Common myeloid progenitor, CD34-positive (primary cell): ENCODE results near the gene RNASE8.

Experiments used
- CTCF ChIA-PET: fragments of 350-600 bp; sonication (Branson Sonifier 250); formaldehyde crosslinking; loops from one replicate; lab custom pipeline; 2021; ENCODE audit warnings: antibody characterized with exemption; lab: Charles Lee
- POLR2A ChIA-PET: fragments of 350-600 bp; sonication (Branson Sonifier 250); formaldehyde crosslinking; loops from one replicate; lab custom pipeline; 2021; ENCODE audit warnings: antibody characterized with exemption; lab: Charles Lee
- DNase-seq, 3 donors: peaks; one replicate each; pipeline versions ENCODE4 v3.0.0 to v3.0.0-alpha.2; 2013
- H3K27ac ChIP-seq, 2 experiments: 1 replicate in 1 of 2; 2 replicates in 1 of 2; pipeline ENCODE4 v1.7.0; 2013; ENCODE audit warnings: inconsistent platforms in 2 of 2, low read length in 2 of 2, mild to moderate bottlenecking in 2 of 2, low read depth in 1 of 2, moderate library complexity in 1 of 2; ENCODE audit not compliant: severe bottlenecking in 2 of 2, insufficient read depth in 1 of 2, poor library complexity in 1 of 2
- H3K27me3 ChIP-seq, 5 experiments: replicated peaks in 2 of 5; 1 replicate in 3 of 5; 2 replicates in 2 of 5; pipeline versions ENCODE4 v1.6.1 to v1.7.0; 2013; ENCODE audit warnings: low read length in 4 of 5, mild to moderate bottlenecking in 2 of 5, moderate library complexity in 2 of 5, inconsistent platforms in 1 of 5; ENCODE audit not compliant: insufficient read depth in 5 of 5, control insufficient read depth in 4 of 5
- H3K36me3 ChIP-seq, 4 experiments: 1 replicate in 2 of 4; 2 replicates in 2 of 4; pipeline versions ENCODE4 v1.6.1 to v1.7.0; 2013; ENCODE audit warnings: low read length in 3 of 4, control low read depth in 1 of 4, mild to moderate bottlenecking in 1 of 4; ENCODE audit not compliant: control insufficient read depth in 4 of 4, insufficient read depth in 4 of 4
- H3K4me1 ChIP-seq, 4 experiments: 1 replicate in 3 of 4; 2 replicates in 1 of 4; pipeline versions ENCODE4 v1.6.1 to v1.7.1; 2013; ENCODE audit warnings: low read length in 3 of 4, mild to moderate bottlenecking in 3 of 4, control low read depth in 1 of 4, inconsistent platforms in 1 of 4, moderate library complexity in 1 of 4; ENCODE audit not compliant: control insufficient read depth in 4 of 4, insufficient read depth in 4 of 4; ENCODE audit errors: control extremely low read depth in 1 of 4
- H3K4me3 ChIP-seq, 7 experiments: 1 replicate in 4 of 7; 2 replicates in 3 of 7; pipeline versions ENCODE4 v1.5.1 to v1.7.0; 2013; ENCODE audit warnings: mild to moderate bottlenecking in 7 of 7, low read length in 6 of 7, moderate library complexity in 6 of 7, inconsistent platforms in 2 of 7, low read depth in 2 of 7, control low read depth in 1 of 7; ENCODE audit not compliant: insufficient read depth in 4 of 7, control insufficient read depth in 1 of 7; ENCODE audit errors: extremely low read depth in 1 of 7
- H3K9me3 ChIP-seq, 5 experiments: 1 replicate in 4 of 5; 2 replicates in 1 of 5; pipeline versions ENCODE4 v1.6.1 to v1.7.1; 2013; ENCODE audit warnings: low read length in 4 of 5, mild to moderate bottlenecking in 2 of 5, inconsistent platforms in 1 of 5, low read depth in 1 of 5, moderate library complexity in 1 of 5; ENCODE audit not compliant: control insufficient read depth in 4 of 5, insufficient read depth in 2 of 5; ENCODE audit errors: control extremely low read depth in 1 of 5
- WGBS: methylation state at CpG from one replicate; pipeline ENCODE4 v1.1.5; 2013; ENCODE audit not compliant: insufficient coverage; 5-methylcytosine and 5-hydroxymethylcytosine counted together

The RNASE8 gene

DNA sequence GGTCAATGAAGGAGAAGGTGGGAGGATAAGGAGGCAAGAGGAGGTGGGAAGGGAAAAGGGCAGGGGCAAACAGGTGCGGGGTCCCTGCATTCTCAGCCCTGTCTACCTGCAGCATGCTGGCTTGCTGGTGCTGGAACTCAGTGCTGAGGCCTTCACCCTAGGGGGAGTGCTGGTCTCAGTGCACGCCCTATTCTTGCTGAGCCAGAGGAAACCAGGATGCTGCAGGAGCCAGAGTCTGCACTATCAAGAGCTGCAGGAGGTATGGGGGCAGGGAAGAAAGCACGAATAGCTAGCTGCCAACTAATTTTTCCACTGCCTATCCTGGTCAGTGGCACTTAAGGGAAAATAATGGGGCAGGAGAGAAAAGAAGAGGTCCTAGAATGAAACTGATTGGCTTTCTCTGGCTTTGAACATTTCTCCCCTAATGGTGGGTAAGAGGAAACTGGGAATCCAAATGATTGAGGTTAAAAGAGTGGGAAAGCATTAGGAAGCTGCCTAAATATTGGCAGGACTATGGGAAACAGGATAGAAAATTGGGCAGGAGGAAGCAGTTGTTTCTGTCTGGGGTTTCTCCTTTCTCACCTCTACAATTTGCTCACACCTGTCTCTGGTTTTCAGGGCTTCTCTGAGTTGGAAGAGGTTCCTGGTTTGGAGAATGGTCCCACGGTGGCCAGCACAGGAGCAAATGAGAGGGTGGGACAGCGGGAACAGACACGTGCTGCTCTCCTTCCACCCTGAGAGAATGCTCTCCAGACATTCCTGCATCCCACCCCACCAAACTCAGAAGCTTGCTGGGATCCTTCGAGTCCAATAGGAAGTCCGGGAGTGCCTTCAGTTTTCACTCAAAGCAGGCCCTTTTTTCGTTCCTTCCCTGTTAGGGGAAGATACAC lies 45.1 kb downstream of the RNASE8 start:
- Histone ChIP-seq H3K4me1 (peaks cover 12 to 57% (median 41%) of the 10 kb centered on the region in 4 experiments), H3K27me3 (peaks cover 0 to 2% (median 0%) of the 10 kb centered on the region in 5 experiments), H3K36me3 (no peaks in the 10 kb centered on the region), H3K27ac (no peak overlapping the region), H3K4me3 (peak overlapping the region in 6 of 7 experiments; percentile 79 to 89 (median 86)), H3K9me3 (no peaks in the 10 kb centered on the region)
- 39% methylated on average over 6 of the region's 9 CpGs for WGBS
- POLR2A ChIA-PET = interaction anchor here (1.4 kb wide), 1 partner anchor 34 kb away, joined by 4 read pairs; no protein-coding TSS in a partner anchor
- no peak for DNase-seq
- CTCF ChIA-PET = interaction anchor here (0.7 to 12.2 kb wide), 11 partner anchors 8 to 105 kb away, joined by 3 to 204 read pairs (median 11); partner anchors contain the start of genes ARHGEF40 and ZNF219

DNA sequence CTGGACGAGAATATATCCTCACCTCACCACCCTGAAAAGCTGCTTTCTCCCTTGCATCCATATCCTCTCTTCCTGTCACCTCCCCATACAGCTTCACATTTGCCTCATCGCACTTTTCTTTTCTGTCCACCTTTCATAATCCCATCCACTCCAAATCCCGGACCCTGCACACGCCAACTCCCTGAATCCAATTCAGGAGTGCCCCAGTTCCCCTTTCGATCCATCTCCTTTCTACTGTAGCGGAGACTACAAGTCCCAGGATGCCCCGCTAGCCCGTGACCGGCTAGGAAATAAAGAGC lies 45.7 kb downstream of the RNASE8 start:
- Histone ChIP-seq H3K27me3 (peaks cover 0 to 2% (median 0%) of the 10 kb centered on the region in 5 experiments), H3K27ac (peak overlapping the region; percentile 98 to 99), H3K9me3 (no peaks in the 10 kb centered on the region), H3K4me1 (peaks cover 12 to 57% (median 41%) of the 10 kb centered on the region in 4 experiments), H3K4me3 (peak overlapping the region in 6 of 7 experiments; percentile 79 to 89 (median 86)), H3K36me3 (no peaks in the 10 kb centered on the region)
- POLR2A ChIA-PET = interaction anchor here (1.4 kb wide), 1 partner anchor 35 kb away, joined by 4 read pairs; no protein-coding TSS in a partner anchor
- CTCF ChIA-PET = interaction anchor here (0.7 to 12.2 kb wide), 12 partner anchors 9 to 88 kb away, joined by 3 to 204 read pairs (median 10); partner anchors contain the start of genes ARHGEF40 and ZNF219
- DNase-seq = no peak
- 4% methylated on average over 9 of the region's 9 CpGs for WGBS

DNA sequence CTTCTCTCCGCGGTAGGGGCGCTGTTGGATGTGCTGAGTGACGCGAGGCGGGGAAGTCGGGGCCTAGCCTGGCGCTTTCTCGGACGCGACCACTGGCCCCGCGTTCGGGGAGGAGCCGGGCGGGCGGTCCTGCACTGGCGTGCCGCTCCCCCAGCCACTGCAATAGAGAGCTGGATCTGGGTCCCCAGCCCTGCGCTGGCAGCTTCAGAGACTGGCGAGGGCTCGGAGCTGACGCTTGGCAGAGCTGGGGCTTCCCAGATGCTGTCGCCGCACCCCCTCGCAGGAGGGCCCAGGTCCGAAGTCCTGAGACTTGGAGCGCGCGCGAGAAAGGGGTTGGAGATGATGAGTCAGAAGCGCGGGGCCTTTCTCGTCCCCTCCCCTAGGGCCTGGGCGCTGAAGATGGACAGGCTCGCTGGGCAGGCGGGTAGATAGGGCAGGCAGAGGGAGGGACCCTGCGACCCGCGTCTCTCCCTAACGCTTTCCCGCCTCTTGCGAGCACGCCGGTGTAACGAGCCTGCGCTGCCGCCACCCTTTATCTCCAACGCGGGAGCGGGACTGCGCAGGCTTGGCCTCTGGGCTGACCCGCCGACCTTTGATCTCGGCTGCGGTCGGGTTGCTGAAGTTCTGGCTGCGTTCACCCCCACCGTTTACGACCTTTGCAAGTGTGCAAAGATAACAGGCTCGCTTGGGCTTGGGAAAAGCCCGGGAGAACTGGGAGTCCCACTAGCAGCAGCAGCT lies 46.3 kb downstream of the RNASE8 start:
- H3K36me3 ChIP-seq = no peaks in the 10 kb centered on the region
- 0% methylated on average over 57 of the region's 62 CpGs for WGBS
- H3K27ac ChIP-seq = peak overlapping the region; percentile 98 to 99
- H3K27me3 ChIP-seq = peaks cover 0 to 2% (median 0%) of the 10 kb centered on the region in 5 experiments
- POLR2A ChIA-PET = interaction anchor here (1.0 to 1.4 kb wide), 4 partner anchors 15 to 36 kb away, joined by 4 to 14 read pairs (median 4); no protein-coding TSS in a partner anchor
- peak overlapping the region; percentile 79 to 89 (median 85) for H3K4me3 ChIP-seq
- DNase-seq = peak; percentile 94 to 97 (median 96)
- CTCF ChIA-PET = interaction anchor here (0.7 to 12.2 kb wide), 26 partner anchors 9 to 289 kb away, joined by 3 to 204 read pairs (median 6); partner anchors contain the start of genes ARHGEF40, RNASE8 and ZNF219
- peaks cover 10 to 53% (median 39%) of the 10 kb centered on the region in 4 experiments for H3K4me1 ChIP-seq
- H3K9me3 ChIP-seq = no peaks in the 10 kb centered on the region

DNA sequence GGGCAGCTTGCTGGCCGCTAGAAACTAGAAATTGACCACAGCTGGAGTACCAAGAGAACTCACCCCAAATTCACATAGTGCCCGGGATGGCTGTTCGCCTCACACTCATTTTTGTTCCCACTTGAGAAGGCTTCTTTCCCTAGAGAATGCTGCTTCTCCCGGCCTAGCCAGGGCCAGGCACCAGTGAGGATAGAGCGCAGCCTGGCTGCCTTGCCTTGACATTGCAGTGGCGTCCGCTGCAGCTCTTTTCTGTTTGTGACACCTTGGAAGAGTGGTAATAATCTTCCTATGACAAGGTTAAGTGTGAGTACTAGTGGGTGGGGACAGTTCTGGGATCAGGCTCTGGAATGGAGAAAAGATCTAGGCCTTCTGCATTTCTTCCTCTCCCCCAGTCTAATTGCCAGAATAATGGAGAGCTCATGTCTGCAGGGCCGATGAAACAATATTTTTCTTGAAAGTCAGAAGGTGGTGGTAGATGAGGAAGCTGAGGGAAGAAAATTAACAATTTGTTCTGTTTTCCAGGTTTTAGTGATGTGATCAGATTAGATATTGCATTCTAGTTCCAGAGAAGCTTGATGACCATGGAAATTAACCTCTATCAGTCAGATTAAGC lies 46.9 kb downstream of the RNASE8 start:
- WGBS = 16% methylated on average over 4 of the region's 8 CpGs
- peak overlapping the region; percentile 79 to 89 (median 85) for H3K4me3 ChIP-seq
- H3K27ac ChIP-seq = peak overlapping the region; percentile 98 to 99
- DNase-seq = peak; percentile 60 to 71 (median 61)
- H3K27me3 ChIP-seq = peaks cover 0 to 2% (median 0%) of the 10 kb centered on the region in 5 experiments
- CTCF ChIA-PET = interaction anchor here (0.7 to 12.2 kb wide), 30 partner anchors 9 to 289 kb away, joined by 3 to 204 read pairs (median 4); partner anchors contain the start of genes ARHGEF40, RNASE8 and ZNF219
- no peaks in the 10 kb centered on the region for H3K9me3 ChIP-seq
- POLR2A ChIA-PET = interaction anchor here (1.0 to 1.2 kb wide), 3 partner anchors 15 to 36 kb away, joined by 4 to 14 read pairs (median 5); no protein-coding TSS in a partner anchor
- no peaks in the 10 kb centered on the region for H3K36me3 ChIP-seq
- H3K4me1 ChIP-seq = peaks cover 8 to 47% (median 32%) of the 10 kb centered on the region in 4 experiments

DNA sequence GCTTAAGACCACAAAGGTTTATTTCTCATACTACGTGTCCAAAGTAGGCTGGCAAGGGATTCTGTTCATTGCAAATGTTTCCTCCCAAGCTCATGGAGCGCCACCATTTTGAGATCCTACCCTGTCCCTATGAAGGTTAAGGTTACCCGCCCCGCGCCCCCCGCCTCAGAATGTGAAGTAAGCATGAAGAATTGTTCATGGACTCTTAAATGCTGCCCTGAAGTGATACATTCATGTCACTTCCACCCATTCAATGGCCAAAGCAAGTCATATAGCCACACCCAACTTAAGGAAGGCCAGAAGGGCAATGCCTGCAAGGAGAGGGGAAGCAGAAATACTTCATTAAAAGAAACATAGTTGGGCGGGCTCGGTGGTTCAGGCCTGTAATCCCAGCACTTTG lies 47.5 kb downstream of the RNASE8 start:
- Histone ChIP-seq H3K4me3 (peak overlapping the region in 1 of 7 experiments; percentile 79), H3K36me3 (no peaks in the 10 kb centered on the region), H3K9me3 (no peaks in the 10 kb centered on the region), H3K27me3 (peaks cover 0 to 2% (median 0%) of the 10 kb centered on the region in 5 experiments), H3K4me1 (peaks cover 8 to 44% (median 29%) of the 10 kb centered on the region in 4 experiments), H3K27ac (peak overlapping the region in 1 of 2 experiments; percentile 99)
- POLR2A ChIA-PET = interaction anchor here (1.0 to 1.2 kb wide), 3 partner anchors 16 to 37 kb away, joined by 4 to 14 read pairs (median 5); no protein-coding TSS in a partner anchor
- no peak for DNase-seq
- CTCF ChIA-PET = interaction anchor here (0.9 to 12.2 kb wide), 26 partner anchors 9 to 134 kb away, joined by 3 to 204 read pairs (median 5); partner anchors contain the start of genes ARHGEF40, RNASE8 and ZNF219
- WGBS = 88% methylated on average over 6 of the region's 8 CpGs

DNA sequence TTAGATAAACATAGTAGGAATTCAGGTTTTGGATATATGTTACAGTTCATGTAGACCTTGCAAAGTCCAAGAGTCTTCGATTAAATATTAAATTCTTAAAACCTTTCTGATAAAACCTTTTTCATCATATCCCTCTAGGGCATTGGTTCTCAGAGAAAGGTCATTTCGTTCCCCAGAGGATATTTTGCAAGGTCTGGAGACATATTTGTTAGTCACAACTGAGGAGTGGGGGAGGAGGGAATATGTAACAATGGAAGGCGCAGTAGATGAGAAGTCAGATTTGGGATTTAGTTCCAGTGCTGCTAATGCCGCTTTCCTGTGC lies 48.5 kb downstream of the RNASE8 start:
- Histone ChIP-seq H3K27ac (no peak overlapping the region), H3K9me3 (no peaks in the 10 kb centered on the region), H3K4me1 (peaks cover 8 to 44% (median 29%) of the 10 kb centered on the region in 4 experiments), H3K4me3 (no peak overlapping the region), H3K36me3 (no peaks in the 10 kb centered on the region), H3K27me3 (no peaks in the 10 kb centered on the region)
- CTCF ChIA-PET = interaction anchor here (0.6 to 12.2 kb wide), 8 partner anchors 9 to 90 kb away, joined by 3 to 204 read pairs (median 86); partner anchors contain the start of genes ARHGEF40 and ZNF219
- POLR2A ChIA-PET = no interaction called here
- 81% methylated on average over 2 of the region's 4 CpGs for WGBS
- DNase-seq = no peak
